ENCODE measurements around the gene UTP3. TPM values are rescaled to one million over a fixed set of nuclear protein-coding genes. Genes with fewer than 3 reads are reported as not detected.
"Not testable (repeated sequence)": the region's sequence is repeated elsewhere in the genome, so short reads cannot be mapped to it uniquely, and the experiment has no call there.

The UTP3 gene
- total RNA-seq, 1 donor = 14.5 TPM

DNA sequence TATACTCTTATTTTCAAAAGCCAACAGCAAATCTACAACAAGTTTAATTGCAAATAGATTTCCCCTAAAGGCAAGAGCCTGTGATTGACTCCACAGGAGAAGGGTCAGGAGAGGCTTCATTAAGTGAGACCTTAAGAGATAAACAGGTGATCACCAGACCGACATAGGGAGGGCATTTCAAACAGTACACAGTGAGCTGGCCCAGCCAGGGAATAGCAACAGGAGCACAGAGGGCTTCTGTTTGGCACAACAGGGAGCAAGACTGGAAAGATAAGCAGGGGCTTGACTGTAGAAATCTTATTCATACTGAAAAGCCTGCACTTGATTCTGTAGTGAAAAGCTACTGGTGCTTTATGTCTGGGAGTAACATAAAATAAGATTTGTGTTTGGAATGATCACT, 37.3 kb downstream of the UTP3 start:
- peaks cover 81% of the 10 kb centered on the region for H3K79me2 ChIP-seq (ENCODE audit: insufficient read depth, low read length)
- no peak overlapping the region for H3K4me3 ChIP-seq (ENCODE audit: insufficient read depth, low read length)
- no peaks in the 10 kb centered on the region for H3K9me3 ChIP-seq (ENCODE audit: low read depth, low read length)
- TF ChIP-seq, protein P1, sequence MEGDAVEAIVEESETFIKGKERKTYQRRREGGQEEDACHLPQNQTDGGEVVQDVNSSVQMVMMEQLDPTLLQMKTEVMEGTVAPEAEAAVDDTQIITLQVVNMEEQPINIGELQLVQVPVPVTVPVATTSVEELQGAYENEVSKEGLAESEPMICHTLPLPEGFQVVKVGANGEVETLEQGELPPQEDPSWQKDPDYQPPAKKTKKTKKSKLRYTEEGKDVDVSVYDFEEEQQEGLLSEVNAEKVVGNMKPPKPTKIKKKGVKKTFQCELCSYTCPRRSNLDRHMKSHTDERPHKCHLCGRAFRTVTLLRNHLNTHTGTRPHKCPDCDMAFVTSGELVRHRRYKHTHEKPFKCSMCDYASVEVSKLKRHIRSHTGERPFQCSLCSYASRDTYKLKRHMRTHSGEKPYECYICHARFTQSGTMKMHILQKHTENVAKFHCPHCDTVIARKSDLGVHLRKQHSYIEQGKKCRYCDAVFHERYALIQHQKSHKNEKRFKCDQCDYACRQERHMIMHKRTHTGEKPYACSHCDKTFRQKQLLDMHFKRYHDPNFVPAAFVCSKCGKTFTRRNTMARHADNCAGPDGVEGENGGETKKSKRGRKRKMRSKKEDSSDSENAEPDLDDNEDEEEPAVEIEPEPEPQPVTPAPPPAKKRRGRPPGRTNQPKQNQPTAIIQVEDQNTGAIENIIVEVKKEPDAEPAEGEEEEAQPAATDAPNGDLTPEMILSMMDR (IDR thresholded peaks at IDR 0.05; ENCODE audit: extremely low read depth, low read depth, low read length) = no peak
- H4K20me1 ChIP-seq (ENCODE audit: insufficient read depth, low read length) = no peaks in the 10 kb centered on the region
- DNase-seq (ENCODE audit: insufficient read length, low spot score, missing footprints) = no peak
- no peak overlapping the region for H3K4me2 ChIP-seq (ENCODE audit: insufficient read depth, low read length)
- H3K27ac ChIP-seq (ENCODE audit: low read depth, low read length) = no peak overlapping the region
- peaks cover 8% of the 10 kb centered on the region for H3K4me1 ChIP-seq (ENCODE audit: insufficient read depth, low read length)
- H2AFZ ChIP-seq (ENCODE audit: low read length) = no peak overlapping the region
- no peaks in the 10 kb centered on the region for H3K36me3 ChIP-seq (ENCODE audit: insufficient read depth, low read length)
- H3K27me3 ChIP-seq (ENCODE audit: insufficient read depth, low read length) = no peaks in the 10 kb centered on the region

DNA sequence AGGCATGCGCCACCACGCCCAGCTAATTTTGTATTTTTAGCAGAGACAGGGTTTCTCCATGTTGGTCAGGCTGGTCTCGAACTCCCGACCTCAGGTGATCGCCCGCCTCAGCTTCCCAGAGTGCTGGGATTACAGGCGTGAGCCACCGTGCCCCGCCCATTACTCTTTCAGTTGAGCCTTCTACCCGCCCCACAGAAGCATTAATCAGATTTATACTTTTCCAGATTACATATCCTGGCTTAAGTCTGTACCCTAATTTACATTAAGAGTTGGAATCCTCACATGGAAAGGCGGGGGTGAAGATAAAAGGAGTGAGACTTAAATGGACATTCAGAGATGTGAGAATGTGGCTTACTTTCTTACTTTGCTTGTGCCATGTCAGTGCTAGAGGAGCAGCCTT, 38.2 kb downstream of the UTP3 start:
- H3K27ac ChIP-seq (ENCODE audit: low read depth, low read length); H3K9me3 ChIP-seq (ENCODE audit: low read depth, low read length); H3K4me3 ChIP-seq (ENCODE audit: insufficient read depth, low read length); H3K4me1 ChIP-seq (ENCODE audit: insufficient read depth, low read length); H3K27me3 ChIP-seq (ENCODE audit: insufficient read depth, low read length); H3K4me2 ChIP-seq (ENCODE audit: insufficient read depth, low read length); H4K20me1 ChIP-seq (ENCODE audit: insufficient read depth, low read length); H2AFZ ChIP-seq (ENCODE audit: low read length); DNase-seq (ENCODE audit: insufficient read length, low spot score, missing footprints); H3K36me3 ChIP-seq (ENCODE audit: insufficient read depth, low read length): not testable (repeated sequence)
- peaks cover 86% of the 10 kb centered on the region for H3K79me2 ChIP-seq (ENCODE audit: insufficient read depth, low read length)

DNA sequence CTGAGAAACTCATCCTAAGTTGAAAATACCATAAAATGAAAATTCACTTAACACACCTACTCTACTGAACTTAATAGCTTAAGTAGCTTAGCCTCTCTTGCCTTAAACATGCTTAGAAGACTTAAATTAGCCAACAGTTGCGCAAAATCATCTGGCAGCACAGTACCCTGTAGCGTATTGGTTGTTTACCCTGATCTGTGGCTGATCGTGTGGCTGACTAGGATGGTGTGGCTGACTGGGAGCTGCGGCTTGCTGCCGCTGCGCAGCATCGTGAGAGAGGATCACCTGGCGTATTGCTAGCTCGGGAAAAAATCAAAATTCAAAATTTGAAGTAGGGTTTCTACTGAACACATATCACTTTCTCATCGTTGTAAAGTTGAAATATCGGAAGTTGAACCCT, 39.8 kb downstream of the UTP3 start:
- Histone ChIP-seq H3K27ac (ENCODE audit: low read depth, low read length) (no peak overlapping the region), H3K9me3 (ENCODE audit: low read depth, low read length) (no peaks in the 10 kb centered on the region), H3K4me3 (ENCODE audit: insufficient read depth, low read length) (no peak overlapping the region), H2AFZ (ENCODE audit: low read length) (no peak overlapping the region), H4K20me1 (ENCODE audit: insufficient read depth, low read length) (no peaks in the 10 kb centered on the region), H3K36me3 (ENCODE audit: insufficient read depth, low read length) (no peaks in the 10 kb centered on the region), H3K4me1 (ENCODE audit: insufficient read depth, low read length) (no peaks in the 10 kb centered on the region), H3K27me3 (ENCODE audit: insufficient read depth, low read length) (no peaks in the 10 kb centered on the region), H3K79me2 (ENCODE audit: insufficient read depth, low read length) (peaks cover 88% of the 10 kb centered on the region), H3K4me2 (ENCODE audit: insufficient read depth, low read length) (no peak overlapping the region)
- TF ChIP-seq, protein P1 (IDR thresholded peaks at IDR 0.05; ENCODE audit: extremely low read depth, low read depth, low read length) = no peak
- peak; percentile 48 for DNase-seq (ENCODE audit: insufficient read length, low spot score, missing footprints)

DNA sequence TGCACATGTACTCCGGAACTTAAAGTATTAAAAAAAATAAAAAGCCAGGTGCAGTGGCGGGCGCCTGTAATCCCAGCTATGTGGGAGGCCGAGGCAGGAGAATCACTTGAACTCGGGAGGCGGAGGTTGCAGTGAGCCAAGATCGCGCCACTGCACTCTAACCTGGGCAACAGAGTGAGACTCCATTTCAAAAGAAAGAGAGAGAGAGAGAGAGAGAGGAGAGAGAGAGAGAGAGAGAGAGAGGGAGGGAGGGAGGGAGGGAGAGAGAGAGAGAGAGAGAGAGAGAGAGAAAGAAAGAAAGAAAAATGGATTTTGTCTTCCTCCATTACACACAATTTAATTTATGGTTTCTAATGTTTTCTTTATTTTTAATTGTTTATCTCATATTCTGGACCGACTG, 44.5 kb downstream of the UTP3 start:
- H4K20me1 ChIP-seq (ENCODE audit: insufficient read depth, low read length); H3K27me3 ChIP-seq (ENCODE audit: insufficient read depth, low read length); H3K9me3 ChIP-seq (ENCODE audit: low read depth, low read length); DNase-seq (ENCODE audit: insufficient read length, low spot score, missing footprints); H3K36me3 ChIP-seq (ENCODE audit: insufficient read depth, low read length); H3K4me2 ChIP-seq (ENCODE audit: insufficient read depth, low read length); H3K27ac ChIP-seq (ENCODE audit: low read depth, low read length); H3K4me3 ChIP-seq (ENCODE audit: insufficient read depth, low read length); H2AFZ ChIP-seq (ENCODE audit: low read length): not testable (repeated sequence)
- Histone ChIP-seq H3K79me2 (ENCODE audit: insufficient read depth, low read length) (peaks cover 74% of the 10 kb centered on the region), H3K4me1 (ENCODE audit: insufficient read depth, low read length) (peaks cover 22% of the 10 kb centered on the region)

DNA sequence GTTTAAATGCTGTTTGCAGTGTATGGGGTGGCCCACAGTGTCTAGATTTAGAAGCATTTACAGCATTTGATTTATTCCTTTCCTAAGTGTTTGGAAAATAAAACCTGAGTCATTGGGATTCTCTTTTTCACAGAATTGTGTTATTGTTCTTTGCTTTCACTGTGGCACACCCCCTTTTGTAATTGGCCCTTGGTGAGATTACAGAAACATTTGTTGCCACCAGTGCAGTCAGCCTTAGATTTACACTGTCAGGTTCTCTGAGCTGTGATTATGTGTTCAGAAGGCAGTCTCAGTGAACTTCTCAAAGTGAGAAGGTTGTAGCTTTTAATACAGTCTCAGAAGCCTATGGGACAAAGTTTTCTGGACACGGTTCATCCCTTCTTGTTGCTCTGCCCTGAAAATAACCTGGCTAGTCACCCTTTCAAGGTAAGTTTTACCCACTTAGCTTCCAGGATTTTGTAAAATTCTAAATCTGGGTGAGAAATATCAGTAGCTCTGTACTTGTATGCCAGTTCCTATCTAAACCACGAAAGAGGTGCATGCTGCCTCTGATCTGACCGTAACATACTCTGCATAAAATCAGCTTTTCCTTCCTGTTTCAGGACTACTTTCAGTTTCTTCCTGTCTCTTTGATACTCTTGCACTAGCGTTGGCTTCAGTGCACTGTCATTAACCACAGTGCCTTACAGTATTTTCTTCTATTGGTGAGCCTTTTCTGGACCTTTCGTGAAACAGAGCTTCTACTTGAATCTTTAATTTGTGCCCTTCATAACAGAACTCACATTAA, 46.0 kb downstream of the UTP3 start:
- H3K79me2 ChIP-seq (ENCODE audit: insufficient read depth, low read length) = peaks cover 73% of the 10 kb centered on the region
- H3K4me1 ChIP-seq (ENCODE audit: insufficient read depth, low read length) = peaks cover 22% of the 10 kb centered on the region
- peak overlapping the region; percentile 75 for H3K4me2 ChIP-seq (ENCODE audit: insufficient read depth, low read length)
- DNase-seq (ENCODE audit: insufficient read length, low spot score, missing footprints) = peak; percentile 35
- no peaks in the 10 kb centered on the region for H3K27me3 ChIP-seq (ENCODE audit: insufficient read depth, low read length)
- H3K4me3 ChIP-seq (ENCODE audit: insufficient read depth, low read length) = peak overlapping the region; percentile 63
- H3K27ac ChIP-seq (ENCODE audit: low read depth, low read length) = peak overlapping the region; percentile 74
- H3K36me3 ChIP-seq (ENCODE audit: insufficient read depth, low read length) = no peaks in the 10 kb centered on the region
- H2AFZ ChIP-seq (ENCODE audit: low read length) = peak overlapping the region; percentile 18
- no peaks in the 10 kb centered on the region for H3K9me3 ChIP-seq (ENCODE audit: low read depth, low read length)
- TF ChIP-seq, protein P1 (IDR thresholded peaks at IDR 0.05; ENCODE audit: extremely low read depth, low read depth, low read length) = no peak
- peaks cover 3% of the 10 kb centered on the region for H4K20me1 ChIP-seq (ENCODE audit: insufficient read depth, low read length)
